PC-3 (cell line): ENCODE measurements around the gene FYN. TPM values are rescaled to one million over a fixed set of nuclear protein-coding genes. Genes with fewer than 3 reads are reported as not detected.

Source experiments
- ATAC-seq: fragments of 200-7000 bp; cut with Tn5 transposase; 2 replicates; pipeline ENCODE4 v1.9.1; 2020; ENCODE audit warnings: mild to moderate bottlenecking, moderate library complexity
- BruUV-seq: library from RNA; stranded (reverse); fragments of 400-500 nt; replicated peaks from 2 replicates; lab custom pipeline; 2021; lab: Mats Ljungman, UMichigan
- CTCF ChIA-PET: fragments of 300-600 bp; sonication (Branson Sonifier 250); formaldehyde crosslinking; loops from one replicate; lab custom pipeline; 2022; ENCODE audit warnings: antibody characterized with exemption; lab: Charles Lee
- POLR2A ChIA-PET: fragments of 300-600 bp; sonication (Branson Sonifier 250); formaldehyde crosslinking; loops from one replicate; lab custom pipeline; 2022; ENCODE audit warnings: antibody characterized with exemption; ENCODE audit not compliant: unreplicated experiment; lab: Charles Lee
- DNase-seq: peaks from one replicate; pipeline ENCODE4 v3.0.0-alpha.2; 2015
- H2AFZ ChIP-seq: fragments of 300-600 bp; sonication (generic); 2 replicates; pipeline ENCODE4 v1.6.0; 2016; ENCODE audit warnings: antibody characterized with exemption, low read length
- H3F3A ChIP-seq: fragments of 300-600 bp; sonication (generic); one replicate; pipeline ENCODE4 v1.6.0; 2017; ENCODE audit warnings: antibody characterized with exemption, low read length, control low read depth, mild to moderate bottlenecking; ENCODE audit not compliant: unreplicated experiment
- H3K27ac ChIP-seq: fragments of 300-600 bp; sonication (generic); 2 replicates; pipeline ENCODE4 v1.5.1; 2016; ENCODE audit warnings: mild to moderate bottlenecking, low read length
- H3K27me3 ChIP-seq: fragments of 300-600 bp; sonication (generic); 2 replicates; pipeline ENCODE4 v1.6.1; 2016; ENCODE audit warnings: low read length, mixed read lengths
- H3K36me3 ChIP-seq: fragments of 300-600 bp; sonication (generic); 2 replicates; pipeline ENCODE4 v1.6.1; 2016; ENCODE audit warnings: low read depth, mixed run types, low read length, mixed read lengths
- H3K4me1 ChIP-seq: fragments of 300-600 bp; sonication (generic); 2 replicates; pipeline ENCODE4 v1.5.1; 2016; ENCODE audit warnings: low read length; ENCODE audit not compliant: insufficient read depth
- H3K4me2 ChIP-seq: fragments of 300-600 bp; sonication (generic); 2 replicates; pipeline ENCODE4 v1.6.0; 2016; ENCODE audit warnings: low read length
- H3K4me3 ChIP-seq: fragments of 300-600 bp; sonication (generic); 2 replicates; pipeline ENCODE4 v1.5.1; 2016; ENCODE audit warnings: mild to moderate bottlenecking, low read length, mixed read lengths
- H3K79me2 ChIP-seq: fragments of 300-600 bp; sonication (generic); 2 replicates; pipeline ENCODE4 v1.6.1; 2017; ENCODE audit warnings: low read length, mixed read lengths
- H3K9ac ChIP-seq: fragments of 300-600 bp; sonication (generic); 2 replicates; pipeline ENCODE4 v1.6.0; 2016; ENCODE audit warnings: mild to moderate bottlenecking, low read length
- H3K9me2 ChIP-seq: fragments of 300-600 bp; sonication (generic); replicated peaks from 2 replicates; pipeline ENCODE4 v1.6.1; 2016; ENCODE audit warnings: mixed run types, low read length, mixed read lengths
- H3K9me3 ChIP-seq: fragments of 300-600 bp; sonication (generic); 2 replicates; pipeline ENCODE4 v1.6.1; 2016; ENCODE audit warnings: low read length, mixed read lengths
- H4K20me1 ChIP-seq: fragments of 300-600 bp; sonication (generic); 2 replicates; pipeline ENCODE4 v1.6.1; 2016; ENCODE audit warnings: low read length, mixed read lengths
- EZH2 ChIP-seq: fragments of 300-600 bp; sonication (generic); IDR thresholded peaks from one replicate; pipeline ENCODE4 v1.6.1; 2017; ENCODE audit warnings: antibody characterized with exemption, mild to moderate bottlenecking, low read length; ENCODE audit not compliant: unreplicated experiment
- EZH2phosphoT487 ChIP-seq: fragments of 300-600 bp; sonication (generic); IDR thresholded peaks from 2 replicates; pipeline ENCODE4 v1.6.1; 2018; ENCODE audit warnings: mild to moderate bottlenecking, antibody characterized with exemption, low read length, borderline replicate concordance
- intact Hi-C: fragments of 100-400 bp; cut with micrococcal nuclease; formaldehyde crosslinking; loops from 2 replicates; pipeline ENCODE4 v1.9.0; 2023
- total RNA-seq: library from RNA; depleted of rRNA; stranded (reverse); fragments of >200 nt; gene quantifications from 2 replicates; pipeline ENCODE4 v1.2.3, GENCODE V29; 2014
- TF ChIP-seq, protein P1 (sequence below): fragments of 300-600 bp; sonication (generic); conservative IDR thresholded peaks from 2 replicates; pipeline ENCODE4 v1.5.1; 2017; ENCODE audit warnings: antibody characterized with exemption, low read depth, mild to moderate bottlenecking, low read length

Gene FYN
- total RNA-seq, 1 experiment from 2014 or later = 27.6 TPM

GRCh38 chr6:111776236-111777221 lies 96.7 kb downstream of the FYN start:
- no peaks in the 10 kb centered on the region for H3K9me2 ChIP-seq
- no peak overlapping the region for H3K27ac ChIP-seq
- H3F3A ChIP-seq = no peaks in the 10 kb centered on the region
- ChIA-PET CTCF (no interaction called here), POLR2A (no interaction called here)
- DNase-seq = no peak
- no peak overlapping the region for H3K4me3 ChIP-seq
- TF ChIP-seq EZH2phosphoT487 (no peak), EZH2 (no peak)
- TF ChIP-seq, protein P1, sequence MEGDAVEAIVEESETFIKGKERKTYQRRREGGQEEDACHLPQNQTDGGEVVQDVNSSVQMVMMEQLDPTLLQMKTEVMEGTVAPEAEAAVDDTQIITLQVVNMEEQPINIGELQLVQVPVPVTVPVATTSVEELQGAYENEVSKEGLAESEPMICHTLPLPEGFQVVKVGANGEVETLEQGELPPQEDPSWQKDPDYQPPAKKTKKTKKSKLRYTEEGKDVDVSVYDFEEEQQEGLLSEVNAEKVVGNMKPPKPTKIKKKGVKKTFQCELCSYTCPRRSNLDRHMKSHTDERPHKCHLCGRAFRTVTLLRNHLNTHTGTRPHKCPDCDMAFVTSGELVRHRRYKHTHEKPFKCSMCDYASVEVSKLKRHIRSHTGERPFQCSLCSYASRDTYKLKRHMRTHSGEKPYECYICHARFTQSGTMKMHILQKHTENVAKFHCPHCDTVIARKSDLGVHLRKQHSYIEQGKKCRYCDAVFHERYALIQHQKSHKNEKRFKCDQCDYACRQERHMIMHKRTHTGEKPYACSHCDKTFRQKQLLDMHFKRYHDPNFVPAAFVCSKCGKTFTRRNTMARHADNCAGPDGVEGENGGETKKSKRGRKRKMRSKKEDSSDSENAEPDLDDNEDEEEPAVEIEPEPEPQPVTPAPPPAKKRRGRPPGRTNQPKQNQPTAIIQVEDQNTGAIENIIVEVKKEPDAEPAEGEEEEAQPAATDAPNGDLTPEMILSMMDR = no peak
- ATAC-seq = no peak
- H4K20me1 ChIP-seq = no peaks in the 10 kb centered on the region
- no peaks in the 10 kb centered on the region for H3K79me2 ChIP-seq
- H2AFZ ChIP-seq = no peak overlapping the region
- no peaks in the 10 kb centered on the region for H3K36me3 ChIP-seq
- H3K9ac ChIP-seq = no peak overlapping the region
- no peaks in the 10 kb centered on the region for H3K9me3 ChIP-seq
- H3K4me2 ChIP-seq = no peak overlapping the region
- BruUV-seq = no TSS peak
- no peaks in the 10 kb centered on the region for H3K27me3 ChIP-seq
- intact Hi-C loops = no loop called here
- no peaks in the 10 kb centered on the region for H3K4me1 ChIP-seq

- H3K79me2 ChIP-seq = no peaks in the 10 kb centered on the region
- H3K9ac ChIP-seq = no peak overlapping the region
- no peaks in the 10 kb centered on the region for H3K4me1 ChIP-seq
- ChIA-PET CTCF (no interaction called here), POLR2A (no interaction called here)
- H3K27ac ChIP-seq = no peak overlapping the region
- no peaks in the 10 kb centered on the region for H4K20me1 ChIP-seq
- H3K4me3 ChIP-seq = no peak overlapping the region
- no peak overlapping the region for H2AFZ ChIP-seq
- no peaks in the 10 kb centered on the region for H3K27me3 ChIP-seq
- no peaks in the 10 kb centered on the region for H3F3A ChIP-seq
- no TSS peak for BruUV-seq
- H3K9me2 ChIP-seq = no peaks in the 10 kb centered on the region
- no peaks in the 10 kb centered on the region for H3K36me3 ChIP-seq
- intact Hi-C loops = no loop called here
- TF ChIP-seq EZH2phosphoT487 = no peak
- TF ChIP-seq, protein P1 = no peak
- no peak for TF ChIP-seq EZH2
- DNase-seq (no peak), ATAC-seq (no peak)
- H3K9me3 ChIP-seq = no peaks in the 10 kb centered on the region
- no peak overlapping the region for H3K4me2 ChIP-seq
These were observed 97.9 kb downstream of the FYN start for GRCh38 chr6:111775145-111775922.

DNA sequence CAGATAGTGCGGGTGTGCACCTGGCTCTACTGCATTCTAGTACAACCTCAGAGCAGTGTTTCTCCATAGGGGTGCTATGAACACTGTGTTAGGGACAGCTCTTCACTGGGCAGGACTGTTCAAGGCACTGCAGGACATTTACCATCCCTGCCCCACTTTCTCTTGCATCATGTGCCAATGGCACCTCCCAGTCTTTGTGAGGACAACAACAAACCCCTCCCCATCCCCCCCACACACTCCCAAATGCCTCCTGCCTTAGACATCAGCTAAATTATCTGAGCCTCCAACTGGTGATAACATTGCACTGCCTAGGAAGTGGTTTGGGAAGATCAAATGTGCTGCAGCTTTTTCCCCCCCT lies 98.9 kb downstream of the FYN start:
- no peak overlapping the region for H3K9ac ChIP-seq
- no peaks in the 10 kb centered on the region for H3K79me2 ChIP-seq
- no peaks in the 10 kb centered on the region for H3F3A ChIP-seq
- no TSS peak for BruUV-seq
- H3K36me3 ChIP-seq = no peaks in the 10 kb centered on the region
- ChIA-PET POLR2A (no interaction called here), CTCF (no interaction called here)
- ATAC-seq (no peak), DNase-seq (no peak)
- H3K9me3 ChIP-seq = no peaks in the 10 kb centered on the region
- no peak overlapping the region for H3K4me2 ChIP-seq
- no peaks in the 10 kb centered on the region for H3K27me3 ChIP-seq
- no peak overlapping the region for H2AFZ ChIP-seq
- intact Hi-C loops = no loop called here
- no peak for TF ChIP-seq EZH2
- TF ChIP-seq, protein P1 = no peak
- no peak for TF ChIP-seq EZH2phosphoT487
- no peaks in the 10 kb centered on the region for H4K20me1 ChIP-seq
- H3K9me2 ChIP-seq = no peaks in the 10 kb centered on the region
- H3K4me1 ChIP-seq = no peaks in the 10 kb centered on the region
- H3K4me3 ChIP-seq = no peak overlapping the region
- H3K27ac ChIP-seq = no peak overlapping the region
